OCI-LY3 (cell line): ENCODE data around the gene USP2.
A peak's percentile ranks its signal among the peaks of the same experiment; 100 is the strongest.

Source experiments
- CTCF ChIP-seq: fragments of 200-600, 300-600 bp; sonication (generic); IDR thresholded peaks from 2 replicates; pipeline ENCODE4 v1.5.1; 2014; ENCODE audit warnings: antibody characterized with exemption, low read length, low read depth
- EZH2phosphoT487 ChIP-seq: fragments of 200-600 bp; shearing (Covaris generic); IDR thresholded peaks from 2 replicates; pipeline ENCODE4 v1.6.1; 2018; ENCODE audit warnings: antibody characterized with exemption, mixed run types, low read depth

- peak; percentile 21 for TF ChIP-seq CTCF
- no peak for TF ChIP-seq EZH2phosphoT487
These were observed 74.3 kb downstream of the USP2 start for GRCh38 chr11:119307219-119307618.
